Activated CD8-positive, alpha-beta memory T cell treated with anti-CD3 and anti-CD28 coated beads, Interleukin-2, amount 50 U/mL, for 4 hours (primary cell): ENCODE measurements around the gene ADGRG1.

ENCODE experiments used
- DNase-seq: peaks from one replicate; pipeline ENCODE4 v3.0.0-alpha.2; 2020

Gene ADGRG1

DNA sequence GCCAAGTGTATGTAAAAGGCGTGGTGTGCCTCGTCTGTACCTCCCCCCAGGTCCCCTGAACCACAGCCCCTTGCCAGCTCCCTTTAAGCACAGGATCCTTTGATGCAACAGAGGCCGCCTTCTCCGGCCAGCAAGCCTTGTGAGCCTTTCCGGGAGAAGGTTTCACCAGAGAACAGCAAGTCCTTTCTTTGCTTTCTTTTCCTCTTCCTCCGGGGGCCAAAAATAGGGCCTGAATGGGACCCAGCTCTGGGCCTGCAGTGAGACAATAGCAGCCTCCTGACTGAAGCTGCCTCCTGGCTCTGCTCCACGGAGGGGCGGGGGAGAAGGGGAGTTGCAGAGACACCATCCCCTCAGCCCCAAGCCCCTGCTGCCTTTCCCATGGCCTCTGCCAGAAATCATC is 9.0 kb downstream of the ADGRG1 start:
- no peak for DNase-seq

DNA sequence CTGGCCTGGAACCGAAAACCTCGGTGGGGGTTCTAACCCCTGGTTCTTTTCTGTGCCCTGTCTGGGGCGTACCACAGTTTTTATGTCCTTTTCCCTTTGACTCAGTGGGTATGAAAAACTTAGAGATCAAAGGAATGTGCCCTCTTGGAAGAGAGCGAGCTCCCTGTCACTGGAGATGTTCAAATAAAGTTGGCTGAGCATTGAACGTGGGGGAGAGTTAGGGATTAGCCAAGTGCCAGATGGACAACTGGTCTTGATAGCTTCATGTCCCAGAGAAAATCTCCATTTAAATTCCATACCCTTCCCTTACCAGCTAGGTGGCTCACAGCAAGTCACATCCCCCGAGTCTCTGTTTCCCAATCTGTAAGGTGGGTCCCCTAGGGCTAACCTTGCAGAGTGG is 9.5 kb downstream of the ADGRG1 start:
- DNase-seq, result no peak

DNA sequence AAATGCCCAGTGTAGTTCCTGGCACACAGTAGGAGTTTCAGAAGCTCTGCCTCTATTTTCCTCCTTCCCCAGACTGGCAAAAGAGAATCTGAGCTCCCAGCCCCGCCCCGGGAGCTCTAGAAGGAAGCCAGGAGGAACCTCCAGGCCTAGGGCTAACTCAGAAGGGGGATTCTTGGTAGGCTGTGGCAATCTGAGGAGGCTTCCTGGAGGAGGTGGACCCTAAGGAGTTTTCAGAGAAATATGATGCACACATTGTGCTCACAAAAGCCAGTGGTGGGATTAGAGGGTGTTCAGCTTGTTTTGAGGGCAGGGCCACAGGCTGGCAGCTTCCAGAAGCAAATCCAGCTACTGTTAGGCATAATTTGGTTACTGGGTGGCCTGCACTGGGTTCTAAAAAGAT is 10.0 kb downstream of the ADGRG1 start:
- DNase-seq, result no peak

DNA sequence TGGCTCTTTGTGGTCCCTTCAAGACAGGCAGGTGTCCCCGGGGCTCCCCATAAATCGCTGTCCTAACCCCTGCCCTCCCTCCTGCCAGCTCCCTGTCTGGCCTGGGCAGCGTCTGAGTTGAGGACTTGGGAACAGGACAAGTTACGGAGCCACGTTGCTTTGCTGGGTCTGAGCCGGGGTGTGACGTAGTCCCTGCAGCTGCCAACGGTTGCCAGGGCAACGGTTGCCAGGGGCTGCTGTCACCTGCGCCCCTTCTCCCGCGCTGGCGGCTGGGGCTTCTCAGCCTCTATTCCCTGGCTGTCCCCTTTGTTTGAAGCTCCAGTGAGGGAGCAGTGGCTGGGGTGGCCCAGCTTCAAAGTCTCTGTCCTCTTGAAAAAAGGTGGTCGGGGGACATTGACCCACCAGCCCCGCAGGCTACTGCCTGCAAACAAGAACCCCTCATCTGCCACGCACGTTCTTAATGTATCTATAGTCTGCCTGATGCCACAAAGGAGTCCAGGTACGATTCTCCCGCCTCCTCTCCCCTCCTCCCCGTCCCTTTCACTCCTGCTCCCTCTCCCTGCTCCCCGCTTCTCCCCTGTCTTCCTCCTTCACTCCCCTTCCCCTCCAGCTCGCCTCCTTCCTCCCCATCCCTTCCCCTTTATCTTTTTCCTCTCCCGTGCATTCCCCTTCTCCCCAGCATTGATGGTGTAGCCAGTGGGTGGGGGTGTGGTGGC is 10.9 kb downstream of the ADGRG1 start:
- DNase-seq, result peak; percentile 33

DNA sequence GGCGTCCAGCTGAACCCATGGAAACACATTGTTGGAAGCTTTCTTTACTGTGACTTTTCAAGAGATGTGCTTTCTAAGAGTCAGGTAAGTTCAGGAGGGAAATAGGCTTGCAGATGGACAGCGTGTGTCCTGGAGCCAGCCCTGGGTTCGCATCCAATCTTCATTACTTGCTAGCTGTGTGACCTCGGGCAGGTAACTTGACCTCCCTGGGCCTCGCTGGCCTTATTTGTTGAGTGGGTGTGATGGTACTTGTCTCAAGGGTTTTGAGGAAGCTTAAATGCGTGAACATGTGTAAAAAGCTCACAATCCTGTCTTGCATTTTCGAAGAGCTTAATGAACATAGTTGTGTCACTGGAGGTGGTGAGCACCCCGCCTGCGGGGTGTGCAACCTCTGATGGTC is 11.8 kb downstream of the ADGRG1 start:
- no peak for DNase-seq

DNA sequence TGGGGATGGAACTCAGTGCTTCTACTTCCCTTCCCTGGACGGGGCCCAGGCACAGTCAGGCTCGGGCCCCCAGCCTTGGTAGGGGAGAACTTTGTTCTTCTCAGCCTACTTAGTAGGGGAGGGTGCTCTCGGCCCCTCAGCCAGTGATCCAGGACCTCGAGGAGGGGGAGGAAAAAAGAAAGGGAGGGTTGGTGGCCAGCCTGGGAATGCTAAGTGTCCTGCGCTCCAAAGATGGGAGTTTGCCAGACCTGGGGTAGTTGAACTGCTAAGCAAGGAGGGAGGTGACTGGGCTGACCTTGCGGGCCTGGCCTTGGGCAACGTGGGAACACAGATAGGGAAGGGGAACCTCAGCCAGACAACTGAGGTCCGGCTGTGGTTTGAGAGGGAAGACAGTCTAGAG is 12.2 kb downstream of the ADGRG1 start:
- DNase-seq, result no peak

DNA sequence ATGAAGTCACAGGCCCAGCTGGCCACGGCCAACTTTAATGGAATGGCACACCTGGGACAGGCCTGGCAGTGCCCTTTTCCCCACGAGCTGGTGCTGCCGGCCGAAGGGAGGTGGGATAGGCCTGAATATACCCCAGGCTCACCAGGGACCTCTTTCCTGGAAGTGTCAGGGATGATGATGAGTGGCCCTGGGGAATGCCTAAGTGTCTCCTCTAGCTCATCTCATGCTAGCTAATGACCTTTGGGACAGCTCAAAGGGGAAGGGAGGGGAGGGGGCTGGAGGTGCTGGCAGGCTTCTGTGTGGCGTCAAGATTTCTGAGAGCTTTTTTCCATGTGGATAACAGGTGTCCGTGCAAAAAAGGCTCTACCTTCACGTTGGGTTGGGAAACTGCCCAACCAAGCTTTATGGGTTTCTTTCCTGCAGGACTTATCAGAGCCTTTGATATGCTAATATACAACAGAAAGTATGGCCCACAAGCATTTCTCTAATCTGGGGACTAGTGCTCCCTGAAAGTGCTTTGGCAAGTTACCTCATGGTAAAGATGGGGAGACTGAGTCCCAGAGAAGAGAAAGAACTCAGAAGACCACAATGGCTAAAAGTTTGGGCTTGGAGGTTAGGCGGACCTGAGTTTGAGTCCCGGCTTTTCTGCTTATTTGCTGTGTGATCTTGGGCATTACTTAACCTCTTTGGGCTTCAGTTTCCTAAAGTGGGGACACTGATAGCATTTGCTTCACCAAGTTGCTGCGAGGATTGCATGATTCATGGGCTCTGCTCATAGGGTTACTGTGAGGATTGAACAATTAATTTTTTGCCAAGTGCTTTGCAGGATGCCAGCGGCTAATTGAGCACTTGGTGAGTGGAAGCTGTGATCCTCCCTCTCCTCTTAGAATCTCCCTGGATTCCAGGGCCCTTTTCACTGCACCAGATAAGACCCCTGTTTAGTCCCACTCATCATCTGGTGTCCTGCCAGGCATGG is 14.0 kb downstream of the ADGRG1 start:
- DNase-seq, result no peak

DNA sequence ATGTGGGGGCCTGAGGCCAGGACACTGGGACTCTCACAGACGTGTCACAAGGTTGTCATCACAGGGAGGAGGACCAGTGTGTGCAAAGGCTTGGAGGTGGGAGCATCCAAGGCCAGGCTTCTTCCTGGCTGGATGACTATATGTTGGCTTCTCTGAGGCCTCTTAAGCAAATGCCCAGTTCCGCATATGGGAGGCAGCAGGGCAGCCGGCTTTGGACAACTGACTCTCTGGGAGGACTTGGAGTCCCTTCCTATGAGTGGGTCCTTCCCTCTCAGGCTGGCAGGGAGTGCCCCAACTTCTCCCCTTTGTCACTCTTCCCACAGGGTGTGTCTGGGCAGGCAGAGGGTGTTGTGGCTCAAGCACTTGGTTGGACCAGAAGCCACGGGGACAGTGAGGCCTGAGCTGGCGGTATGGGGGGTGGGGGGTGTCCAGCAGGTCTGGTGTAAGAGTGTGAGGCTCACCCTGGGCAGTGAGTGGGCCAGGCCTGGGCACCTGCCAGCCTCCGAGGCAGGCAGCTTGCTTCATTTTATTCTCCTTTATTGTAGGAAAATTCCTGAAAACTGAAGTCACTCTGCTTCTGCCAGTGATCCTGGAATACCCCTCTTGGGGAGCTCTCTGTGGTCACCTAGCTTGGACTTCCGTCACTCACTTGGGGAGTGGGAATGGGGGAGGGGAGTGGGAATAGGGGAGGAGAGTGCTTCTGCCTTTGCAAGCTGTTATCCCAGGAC is 14.9 kb downstream of the ADGRG1 start:
- no peak for DNase-seq

DNA sequence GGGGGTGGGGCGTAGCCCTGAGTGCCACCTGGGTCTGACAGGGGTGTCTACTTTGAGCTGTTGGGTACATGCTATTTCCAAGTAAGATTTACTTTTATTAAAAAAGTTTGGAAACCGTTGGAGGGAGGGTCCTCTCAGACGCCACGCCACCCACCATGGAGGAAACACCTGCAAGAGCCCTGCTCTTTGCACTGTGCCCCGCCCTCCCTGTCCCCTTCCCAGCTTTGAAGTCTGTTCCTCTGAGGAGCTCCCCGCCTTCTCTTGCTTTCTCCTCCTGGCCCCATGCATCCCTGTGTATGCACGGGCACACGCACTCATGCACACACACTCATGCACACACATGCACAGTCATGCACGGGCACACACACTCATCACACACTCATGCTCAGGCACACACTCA is 15.5 kb downstream of the ADGRG1 start:
- DNase-seq, result no peak

DNA sequence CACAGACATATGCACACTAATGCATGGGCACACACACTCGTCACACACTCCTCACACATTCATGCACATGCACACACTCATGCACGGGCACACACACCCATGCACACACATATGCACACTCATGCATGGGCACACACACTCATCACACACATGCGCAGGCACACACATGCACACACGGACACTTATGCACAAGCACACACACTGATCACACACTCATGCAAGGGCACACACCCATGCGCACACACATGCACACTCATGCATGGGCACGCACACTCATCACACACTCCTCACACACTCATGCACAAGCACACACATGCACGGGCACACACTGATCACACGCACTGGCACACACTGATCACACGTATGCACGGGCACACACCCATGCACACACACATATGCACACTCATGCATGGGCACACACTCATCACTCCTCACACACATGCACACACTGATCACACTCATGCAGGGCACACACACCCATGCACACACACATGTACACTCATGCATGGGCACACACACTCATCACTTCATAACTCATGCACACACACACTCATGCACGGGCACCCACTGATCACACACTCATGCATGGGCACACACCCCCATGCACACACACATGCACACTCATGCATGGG is 16.1 kb downstream of the ADGRG1 start:
- no peak for DNase-seq

DNA sequence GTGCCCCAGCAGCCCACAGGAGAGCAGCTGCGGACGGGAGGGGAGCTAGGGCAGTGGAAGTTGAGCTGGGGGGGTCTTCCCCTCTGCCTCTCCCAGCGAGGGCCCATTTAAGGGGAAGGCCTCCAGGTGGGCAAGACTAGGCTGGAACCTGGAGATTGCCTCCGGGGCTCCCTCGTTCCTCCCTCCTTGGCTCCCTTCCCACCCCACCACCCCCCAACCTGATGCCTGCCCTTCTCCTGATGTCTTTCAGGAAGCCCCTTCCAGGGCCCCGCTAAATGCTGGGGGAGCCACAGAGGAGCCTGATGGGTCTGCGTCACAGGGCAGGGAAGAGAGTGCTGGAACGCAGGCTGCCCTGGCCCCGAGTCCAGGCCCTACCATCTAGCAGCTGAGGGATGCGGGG is 16.7 kb downstream of the ADGRG1 start:
- no peak for DNase-seq

DNA sequence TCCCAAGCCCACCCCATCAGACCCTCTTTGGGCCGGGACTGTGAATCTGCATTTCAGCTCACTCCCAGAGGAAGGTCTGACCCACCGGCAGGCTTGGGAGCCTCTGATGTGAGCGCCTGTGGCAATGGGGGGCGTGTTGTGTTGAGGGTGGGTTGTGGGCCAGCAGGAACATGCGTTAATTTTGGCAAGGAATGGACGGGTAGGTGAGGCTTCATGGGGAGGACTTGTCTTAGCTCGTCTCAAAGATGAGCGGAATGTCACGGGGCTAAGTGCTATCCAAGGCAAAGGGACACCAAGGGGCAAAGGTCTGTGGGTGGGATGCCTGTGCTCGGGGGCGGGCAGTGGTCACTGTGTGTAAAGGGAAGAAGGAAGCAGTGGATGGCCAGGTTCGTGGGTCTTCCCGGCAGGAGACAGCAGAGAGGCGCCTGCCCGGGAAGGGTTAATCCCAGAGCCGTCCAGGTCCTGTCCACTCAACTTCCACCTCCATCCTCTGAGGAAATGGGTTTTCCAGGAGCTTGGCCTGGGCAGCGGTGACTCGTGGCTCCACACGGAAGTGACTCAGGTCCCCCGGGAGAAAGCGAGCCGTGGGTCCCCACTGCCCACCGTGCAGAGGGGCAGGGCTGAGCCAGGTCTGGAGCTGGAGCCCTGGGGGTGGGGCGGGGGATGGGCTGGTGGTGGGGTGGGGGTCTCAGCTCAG is 17.4 kb downstream of the ADGRG1 start:
- no peak for DNase-seq

DNA sequence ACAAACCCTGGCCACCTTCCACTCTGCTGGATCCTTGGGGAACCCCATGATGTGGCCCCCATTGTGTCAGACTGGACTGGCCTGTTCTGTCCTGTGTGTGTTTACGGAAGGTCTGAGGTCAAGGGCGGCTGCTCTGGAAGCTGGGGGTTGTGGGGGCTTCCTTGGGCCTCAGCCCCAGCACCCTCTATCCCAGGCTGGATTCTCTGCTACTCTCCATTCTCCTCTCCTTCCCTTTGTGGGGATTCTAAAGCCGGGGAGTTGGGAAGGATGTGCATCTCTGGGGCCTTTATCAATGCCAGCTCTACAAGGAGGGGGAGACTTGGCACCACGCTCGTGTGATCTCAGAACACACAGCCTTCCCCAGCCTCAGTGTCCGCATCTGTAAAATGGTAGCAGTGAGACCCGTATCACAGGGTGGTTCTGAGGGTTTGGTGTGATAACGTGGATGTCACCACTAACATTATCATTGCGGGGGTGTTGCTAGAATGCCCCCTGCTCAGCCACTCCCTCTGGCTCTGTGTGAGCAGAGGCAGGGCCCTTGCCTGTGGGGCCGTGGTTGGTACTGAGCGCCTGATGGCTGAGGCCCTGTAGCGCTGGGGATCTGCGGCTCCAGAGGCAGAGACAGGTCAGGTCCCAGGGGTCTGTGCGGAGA is 18.1 kb downstream of the ADGRG1 start:
- no peak for DNase-seq

DNA sequence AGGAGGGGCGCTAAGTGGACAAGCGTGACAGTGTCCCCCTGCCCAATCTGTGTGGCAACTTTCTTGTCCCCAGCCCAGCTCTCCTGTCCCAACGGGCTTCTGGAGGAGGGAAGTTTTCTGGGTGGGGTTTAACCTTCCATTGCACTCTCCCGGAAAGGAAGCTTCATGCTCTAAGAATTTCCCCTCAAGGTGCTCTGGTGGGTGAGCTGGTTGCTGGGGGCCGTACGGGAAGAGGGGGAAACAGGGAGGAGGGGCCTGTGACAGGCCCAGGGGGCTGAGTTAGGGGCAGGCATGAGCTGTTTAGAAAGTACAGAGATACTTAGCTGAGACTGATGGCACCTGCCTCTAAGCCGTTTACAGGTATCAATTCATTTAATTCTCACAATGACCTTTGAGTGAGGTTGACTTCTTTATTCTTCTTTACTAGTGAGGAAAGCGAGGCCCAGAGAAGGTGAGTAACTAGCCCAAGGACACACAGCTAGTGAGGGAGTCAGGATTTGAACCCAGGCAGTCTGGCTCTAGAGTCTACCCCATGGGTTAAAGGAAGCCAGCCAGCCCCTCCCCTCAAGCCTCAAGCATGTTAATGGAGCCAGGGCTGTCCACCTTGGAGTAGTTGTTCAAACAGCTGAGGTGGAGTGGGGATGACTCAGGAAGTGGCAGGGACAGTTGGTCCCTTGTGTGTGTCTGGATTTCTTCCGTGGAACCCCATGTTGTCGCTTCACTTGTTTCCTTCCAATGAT is 18.9 kb downstream of the ADGRG1 start:
- no peak for DNase-seq

DNA sequence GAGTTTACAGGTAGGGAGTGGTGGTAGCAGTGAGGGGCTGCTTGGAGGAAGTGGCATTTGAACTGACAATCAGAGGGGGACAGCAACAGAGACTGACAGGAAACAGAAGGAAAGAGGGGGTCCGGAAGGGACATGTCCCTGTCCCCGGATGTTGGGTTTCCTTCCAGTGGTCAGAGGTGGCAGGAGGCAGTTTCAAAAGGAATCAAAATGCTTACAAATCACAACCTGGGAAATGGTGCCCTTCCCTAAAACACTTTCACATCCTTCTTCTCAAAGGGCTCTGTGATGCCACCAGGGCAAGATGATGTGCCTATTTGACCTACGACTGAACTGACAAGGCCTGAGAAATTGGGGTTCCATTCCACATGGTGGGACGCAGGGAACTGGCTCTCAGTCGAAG is 19.7 kb downstream of the ADGRG1 start:
- DNase-seq, result no peak

DNA sequence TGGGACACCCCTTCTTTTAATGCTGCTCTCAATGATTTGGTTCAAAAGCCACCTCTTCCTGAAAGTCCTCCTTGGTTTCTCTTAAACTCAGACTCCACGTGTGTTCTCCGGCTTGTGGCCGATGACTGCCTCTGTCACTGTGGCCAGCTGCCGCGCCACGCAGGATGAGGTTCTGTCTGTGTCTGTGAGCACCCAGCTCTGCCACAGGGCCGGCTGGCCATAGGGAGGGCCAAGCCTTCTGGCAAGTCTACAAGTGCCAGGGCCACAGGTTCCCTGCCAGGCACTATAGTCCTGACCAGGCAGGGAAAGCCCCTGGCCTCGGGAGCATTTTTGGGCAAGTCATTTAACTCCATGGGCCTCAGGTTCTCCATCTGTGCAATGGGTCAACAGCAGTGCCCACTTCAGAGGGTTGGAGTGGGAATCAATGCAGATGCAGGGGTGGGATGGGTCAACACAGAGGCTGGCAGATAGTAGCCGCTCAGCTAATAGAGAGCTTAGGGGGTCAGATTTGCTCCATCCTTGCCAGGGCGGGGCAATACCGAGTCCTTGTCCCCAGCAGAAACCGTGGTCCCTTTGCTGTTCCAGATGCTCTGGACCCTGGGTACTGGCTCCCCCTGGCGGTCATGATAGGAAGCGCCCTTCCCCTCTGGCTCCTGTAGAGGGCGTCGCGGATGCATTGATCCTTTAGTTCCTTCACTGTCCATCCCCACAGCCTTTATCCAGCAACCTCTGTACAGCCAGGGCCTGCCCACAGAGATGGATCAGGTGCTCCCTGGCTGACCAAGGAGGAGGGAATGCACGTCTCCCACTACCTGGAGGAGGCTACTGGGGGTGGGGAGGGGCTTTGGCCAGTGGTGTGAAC is 20.4 kb downstream of the ADGRG1 start:
- DNase-seq, result peak; percentile 84

DNA sequence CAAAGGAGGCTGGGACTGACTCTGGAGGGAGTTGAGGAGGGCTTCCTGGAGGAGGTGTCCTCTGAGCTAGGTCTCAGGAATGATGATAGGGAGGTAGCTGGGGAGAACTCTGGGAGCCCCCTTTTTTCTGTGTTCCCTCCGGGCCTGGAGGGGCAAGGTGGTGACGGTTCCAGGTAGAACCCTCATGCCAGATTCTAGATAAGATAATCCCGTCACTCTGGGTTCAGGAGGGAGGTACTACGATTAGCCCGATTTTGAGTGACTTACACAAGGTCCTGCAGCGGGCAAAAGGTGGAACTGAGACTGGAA is 21.0 kb downstream of the ADGRG1 start:
- no peak for DNase-seq

DNA sequence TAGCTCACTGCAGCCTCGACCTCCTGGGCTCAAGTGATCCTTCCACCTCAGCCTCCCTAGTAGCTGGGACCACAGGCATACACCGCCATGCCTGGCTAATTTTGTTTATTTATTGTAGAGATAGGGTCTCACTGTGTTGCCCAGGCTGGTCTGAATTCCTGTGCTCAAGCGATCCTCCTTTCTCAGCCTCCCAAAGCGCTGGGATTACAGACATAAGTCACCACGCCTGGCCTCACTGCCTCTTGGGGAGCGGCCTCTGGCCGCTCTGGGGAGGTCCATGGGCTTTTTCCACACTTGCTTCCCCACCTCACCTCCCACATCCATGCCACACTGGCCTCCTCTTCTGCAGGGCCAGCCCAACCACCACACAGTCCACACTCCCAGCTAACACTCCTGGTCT is 21.4 kb downstream of the ADGRG1 start:
- no peak for DNase-seq

DNA sequence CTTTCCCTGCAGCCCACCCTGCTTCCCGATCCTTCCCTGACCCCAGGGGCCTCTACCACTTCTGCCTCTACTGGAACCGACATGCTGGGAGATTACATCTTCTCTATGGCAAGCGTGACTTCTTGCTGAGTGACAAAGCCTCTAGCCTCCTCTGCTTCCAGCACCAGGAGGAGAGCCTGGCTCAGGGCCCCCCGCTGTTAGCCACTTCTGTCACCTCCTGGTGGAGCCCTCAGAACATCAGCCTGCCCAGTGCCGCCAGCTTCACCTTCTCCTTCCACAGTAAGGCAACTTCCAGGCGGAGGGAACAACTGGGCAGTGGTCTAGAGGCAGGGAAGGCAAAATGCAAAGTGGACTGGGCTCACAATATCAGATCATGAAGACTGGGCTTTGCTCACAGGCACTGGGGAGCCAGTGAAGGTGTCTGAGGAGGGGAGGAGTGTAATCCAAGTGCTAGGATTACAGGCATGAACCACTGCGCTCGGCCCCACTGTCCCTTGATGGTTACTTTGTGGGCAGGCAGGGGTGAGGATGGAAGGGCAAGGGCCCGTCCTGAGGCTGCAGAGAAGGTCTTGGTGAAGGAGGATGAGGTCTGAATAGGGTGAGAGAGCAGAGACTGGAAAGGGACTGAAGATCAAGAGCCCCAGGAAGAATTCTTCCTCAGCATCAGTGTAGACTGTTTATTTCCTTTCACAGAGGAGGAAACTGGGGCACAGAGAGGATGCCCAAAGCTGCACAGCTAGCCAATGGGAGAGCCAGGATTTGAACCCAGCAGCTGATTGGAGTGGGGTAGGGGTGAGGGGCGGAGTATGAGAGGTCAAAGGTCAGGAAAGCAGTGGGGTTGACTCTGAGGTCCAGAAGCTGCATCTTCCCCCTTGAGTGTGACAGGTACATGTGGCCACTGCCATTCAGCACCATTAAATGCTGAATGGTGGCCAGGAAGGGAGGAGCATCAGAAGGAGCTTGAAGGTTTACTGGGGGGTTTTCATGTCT is 23.2 kb downstream of the ADGRG1 start:
- no peak for DNase-seq
